Stimulated activated CD4-positive, alpha-beta T cell treated with anti-CD3 and anti-CD28 coated beads, Interleukin-12 subunit alpha, Interleukin-12 subunit beta, amount 100 ng/mL, for 48 hours (primary cell): ENCODE data around the gene SLC30A7.

ENCODE experiments used
- DNase-seq, 3 donors: peaks; one replicate each; pipeline ENCODE4 v3.0.0-alpha.2; 2020; ENCODE audit warnings: low read depth in 2 of 3, low spot score in 1 of 3

The SLC30A7 gene

GRCh38 chr1:101025283-101025656 lies 129.4 kb downstream of the SLC30A7 start:
- DNase-seq = no peak

- peak; percentile 81 to 91 (median 88) for DNase-seq
Measured at GRCh38 chr1:101025657-101026429, 130.0 kb downstream of the SLC30A7 start, which contains the start of gene DPH5. Gene DPH5 (minus strand): TSS chr1:101025784. CDS start chr1:101025443, 341 bp downstream.

GRCh38 chr1:101026430-101026788 lies 130.5 kb downstream of the SLC30A7 start:
- no peak for DNase-seq

- no peak for DNase-seq
Measured at GRCh38 chr1:101027194-101027772, 131.4 kb downstream of the SLC30A7 start.

- DNase-seq = no peak
Measured at GRCh38 chr1:101028466-101028865, 132.6 kb downstream of the SLC30A7 start.

- no peak for DNase-seq
Measured at GRCh38 chr1:101029184-101029583, 133.3 kb downstream of the SLC30A7 start.

- DNase-seq = no peak
Measured at GRCh38 chr1:101030881-101031280, 135.0 kb downstream of the SLC30A7 start.
